Measurements from ENCODE around the gene OR4D9.
"Not testable (repeated sequence)": the region's sequence is repeated elsewhere in the genome, so short reads cannot be mapped to it uniquely, and the experiment has no call there.

The OR4D9 gene

DNA sequence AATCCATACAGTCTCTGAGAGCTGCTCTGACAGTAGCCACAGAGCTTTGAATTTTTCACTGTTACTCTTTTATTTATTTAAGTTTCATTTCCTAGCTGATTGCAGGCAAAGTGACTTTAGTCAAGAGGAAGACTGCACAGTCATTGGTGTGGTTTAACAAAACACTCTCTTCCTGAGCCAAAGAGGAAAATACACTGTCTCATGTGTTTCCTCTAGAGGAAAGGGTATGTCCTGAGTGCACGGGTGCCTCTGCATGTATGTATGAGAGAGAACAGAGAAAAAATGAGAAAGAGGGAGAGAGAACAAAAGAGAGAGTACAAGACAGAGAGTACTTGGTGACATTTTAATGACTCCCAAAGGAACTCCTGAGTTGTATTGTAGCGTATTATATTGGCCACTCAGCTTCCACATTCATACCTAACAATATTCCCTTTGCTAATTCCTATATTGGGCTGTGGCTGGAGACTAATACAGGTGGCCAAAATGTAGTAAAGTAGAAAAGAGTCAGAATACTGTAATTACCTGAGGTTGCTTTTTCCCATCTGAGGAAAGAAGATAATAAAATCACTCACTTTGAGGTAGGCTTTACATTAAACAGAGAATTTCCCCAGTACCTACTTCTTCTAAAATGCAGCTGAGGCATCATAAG is at the start of gene OR4D9:
Gene OR4D9 (plus strand): TSS at position 599 of the 649 bp plus-strand sequence. CDS start 3,374 bp downstream, outside the sequence.
- DNase-seq (ENCODE audit: low spot score): no peak

DNA sequence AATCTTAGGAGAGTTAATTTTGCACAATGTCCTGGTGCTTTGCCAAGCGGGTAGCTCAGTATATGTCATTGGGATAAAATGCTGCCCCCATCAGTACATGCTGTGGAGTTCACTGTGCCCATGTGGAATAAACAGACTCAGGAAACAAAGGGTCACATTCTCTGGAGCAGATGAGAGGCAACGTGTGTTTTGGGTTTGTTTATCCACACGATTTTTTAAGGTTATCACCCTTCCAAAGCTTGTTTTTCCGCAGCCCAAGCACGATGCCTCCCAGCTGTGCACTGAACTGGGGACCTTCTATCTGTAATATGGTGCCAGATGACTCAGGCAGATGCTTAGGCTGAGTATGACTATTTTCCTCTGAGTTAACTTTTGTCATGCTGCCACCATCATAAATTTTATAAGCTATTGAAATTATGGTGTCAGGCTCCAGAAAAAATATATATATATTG is 48.1 kb upstream of the OR4D9 start:
- peak; percentile 51 for DNase-seq (ENCODE audit: low spot score)

DNA sequence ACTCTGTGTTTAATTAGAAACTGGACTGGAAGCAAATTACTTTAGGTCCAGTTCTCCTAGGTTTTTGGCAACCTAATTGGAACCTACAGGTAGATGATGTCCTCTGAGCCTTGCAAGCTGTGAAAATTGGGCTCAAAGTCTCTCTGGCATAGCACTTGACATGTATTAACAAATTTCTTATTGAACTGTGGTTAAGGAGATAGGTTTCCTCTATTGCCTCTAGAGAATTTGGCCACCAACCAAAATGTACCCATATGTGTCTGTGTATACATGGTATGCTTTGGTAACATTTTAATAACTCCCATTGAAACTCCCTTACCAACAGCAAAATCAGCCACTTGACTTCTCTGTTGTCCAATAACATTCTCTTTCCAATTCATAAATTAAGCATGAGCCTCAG is 38.3 kb upstream of the OR4D9 start, which contains the start of gene OR4D10:
Gene OR4D10 (plus strand): TSS at position 301 of the 400 bp plus-strand sequence. CDS start 4,115 bp downstream, outside the sequence.
- DNase-seq (ENCODE audit: low spot score): no peak

DNA sequence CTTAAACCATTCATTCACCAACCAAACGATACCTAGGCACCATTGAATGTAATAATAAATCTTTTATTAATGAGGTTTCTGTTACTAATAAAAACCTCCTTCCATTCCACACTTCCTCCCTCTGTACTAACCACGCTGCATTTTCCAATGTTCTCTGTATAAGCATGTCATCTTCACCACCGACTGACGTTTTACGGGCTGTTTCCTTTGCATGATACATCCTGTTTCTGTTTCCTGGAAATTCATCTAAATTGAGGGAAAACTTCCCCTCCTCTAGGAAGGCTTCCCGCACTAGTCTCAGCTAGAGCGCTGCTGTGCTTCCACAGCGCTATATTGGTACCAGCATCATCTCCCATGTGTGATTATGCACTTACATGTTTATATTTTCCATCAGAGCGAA is 36.2 kb upstream of the OR4D9 start:
- DNase-seq (ENCODE audit: low spot score): no peak

DNA sequence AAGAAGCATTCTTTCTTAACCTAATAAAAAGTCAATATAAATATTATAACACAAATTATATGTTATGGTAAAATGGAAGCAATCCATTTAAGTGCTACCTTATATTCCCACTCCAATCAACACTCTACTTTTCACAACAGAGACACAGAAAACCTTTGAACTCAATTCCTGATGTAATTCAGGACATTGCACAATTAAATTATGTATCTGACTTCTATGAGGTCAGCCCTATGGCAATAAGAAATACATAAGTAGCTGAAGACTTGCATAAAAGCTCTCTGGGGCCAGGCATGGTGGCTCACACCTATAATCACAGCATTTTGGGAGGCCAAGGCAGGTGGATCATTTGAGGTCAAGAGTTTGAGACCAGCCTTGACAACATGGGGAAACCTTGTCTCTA is 31.4 kb upstream of the OR4D9 start:
- no peak for DNase-seq (ENCODE audit: low spot score)

DNA sequence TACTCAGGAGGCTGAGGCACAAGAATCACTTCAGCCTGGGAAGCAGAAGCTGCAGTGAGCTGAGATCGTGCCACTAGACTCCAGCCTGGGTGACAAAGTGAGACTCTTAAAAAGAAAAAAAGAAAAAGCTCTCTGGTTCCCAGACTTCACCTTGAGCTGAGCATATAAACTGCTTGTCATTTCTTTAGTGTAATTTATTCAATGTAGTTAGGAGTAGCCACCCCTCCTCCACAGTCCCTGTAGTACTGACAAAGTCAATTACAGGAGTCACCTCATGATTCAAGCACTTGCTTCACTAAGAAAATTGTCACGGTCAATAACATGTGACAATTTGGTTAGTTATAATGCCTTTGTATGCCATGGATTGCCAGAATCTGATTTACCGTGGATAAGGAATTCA is 31.0 kb upstream of the OR4D9 start:
- no peak for DNase-seq (ENCODE audit: low spot score)

DNA sequence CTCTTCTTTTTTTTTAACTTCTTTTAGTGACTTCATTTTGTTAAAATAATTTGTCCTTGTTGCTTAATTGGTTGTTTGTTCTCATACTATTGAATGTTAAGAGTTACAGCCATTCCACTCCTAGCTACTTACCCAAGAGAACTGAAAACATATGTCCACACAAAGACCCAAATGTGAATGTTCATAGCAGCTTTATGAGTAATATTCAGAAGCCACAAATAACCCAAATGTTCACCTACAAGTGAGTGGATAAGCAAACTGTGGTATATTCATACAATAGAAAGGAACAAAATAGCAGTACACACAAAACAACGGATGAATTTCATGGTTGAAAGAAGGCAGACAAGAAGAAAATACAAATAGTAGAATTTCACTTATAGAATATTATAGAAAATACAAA is 9.4 kb upstream of the OR4D9 start:
- no peak for DNase-seq (ENCODE audit: low spot score)

DNA sequence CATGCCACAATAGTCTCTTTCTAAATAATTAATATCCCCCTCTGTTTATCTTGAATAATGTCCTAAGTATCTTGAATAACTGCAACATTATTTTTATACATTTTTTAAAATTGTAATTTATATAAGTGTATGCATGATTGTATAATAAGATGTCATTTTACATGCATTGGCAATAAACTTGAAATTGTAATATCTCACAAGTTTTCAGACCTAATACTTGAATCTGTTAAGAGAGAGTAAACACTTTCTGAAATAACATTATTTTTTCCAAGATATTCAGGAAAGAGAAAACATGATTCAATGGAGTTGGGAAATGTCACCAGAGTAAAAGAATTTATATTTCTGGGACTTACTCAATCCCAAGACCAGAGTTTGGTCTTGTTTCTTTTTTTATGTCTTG is 8.1 kb upstream of the OR4D9 start, which contains the start of gene OR4D11:
Gene OR4D11 (plus strand): TSS at position 301 of the 400 bp plus-strand sequence. CDS start 0 bp downstream, at position 301.
- DNase-seq (ENCODE audit: low spot score): no peak

DNA sequence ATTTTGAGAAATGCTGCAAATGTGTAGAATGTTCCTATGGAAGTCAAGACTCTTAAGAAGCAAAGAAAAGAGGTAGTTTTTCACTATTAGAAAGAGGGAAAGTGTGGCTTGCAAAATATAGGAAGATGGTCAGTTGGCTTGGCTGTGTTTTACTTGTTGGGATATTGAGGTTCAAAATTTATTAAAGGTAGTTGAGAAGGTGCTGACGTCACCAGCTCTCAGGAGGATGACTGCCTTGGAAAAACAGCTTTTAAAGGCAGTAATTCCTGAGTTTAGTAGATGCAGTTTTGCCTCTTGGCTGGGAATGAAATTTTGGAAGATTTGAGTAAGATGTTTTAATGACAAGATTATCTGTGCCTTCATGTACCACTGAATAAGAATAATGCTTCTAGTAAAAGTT is 336 bp downstream of the OR4D9 start:
- DNase-seq (ENCODE audit: low spot score): no peak

DNA sequence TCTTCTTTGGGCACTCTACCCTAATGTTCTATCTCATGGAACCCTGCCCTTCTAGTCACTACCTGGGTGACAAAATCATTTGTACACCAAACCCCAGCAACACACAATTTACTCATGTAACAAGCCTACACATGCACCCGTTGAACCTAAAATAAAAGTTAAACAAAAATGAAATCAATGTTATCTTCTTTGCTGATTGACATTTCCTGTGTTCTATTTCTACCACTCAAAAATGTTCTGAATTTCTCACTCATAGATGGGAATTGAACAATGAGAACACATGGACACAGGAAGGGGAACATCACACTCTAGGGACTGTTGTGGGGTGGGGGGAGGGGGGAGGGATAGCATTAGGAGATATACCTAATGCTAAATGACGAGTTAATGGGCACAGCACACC is 8.8 kb downstream of the OR4D9 start:
- not testable (repeated sequence) for DNase-seq (ENCODE audit: low spot score)

DNA sequence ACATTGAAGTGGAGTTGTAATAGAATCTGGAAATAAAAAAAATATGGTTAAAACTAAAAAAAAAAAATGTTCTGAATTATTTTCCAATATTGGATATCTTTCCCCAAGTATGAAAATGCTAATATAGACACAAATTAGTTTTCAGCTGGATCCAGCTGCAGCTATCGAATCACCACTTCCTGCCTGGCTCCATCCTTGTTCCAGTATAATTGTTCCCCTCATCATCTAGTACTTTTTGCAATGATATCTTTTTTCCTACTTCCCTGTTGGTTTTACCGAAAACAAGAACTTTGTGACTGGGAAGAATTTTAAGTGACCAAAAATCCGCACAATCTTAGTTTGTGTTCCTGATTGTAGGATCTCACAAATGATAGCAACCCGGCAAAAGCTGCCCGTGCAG is 9.4 kb downstream of the OR4D9 start:
- no peak for DNase-seq (ENCODE audit: low spot score)

DNA sequence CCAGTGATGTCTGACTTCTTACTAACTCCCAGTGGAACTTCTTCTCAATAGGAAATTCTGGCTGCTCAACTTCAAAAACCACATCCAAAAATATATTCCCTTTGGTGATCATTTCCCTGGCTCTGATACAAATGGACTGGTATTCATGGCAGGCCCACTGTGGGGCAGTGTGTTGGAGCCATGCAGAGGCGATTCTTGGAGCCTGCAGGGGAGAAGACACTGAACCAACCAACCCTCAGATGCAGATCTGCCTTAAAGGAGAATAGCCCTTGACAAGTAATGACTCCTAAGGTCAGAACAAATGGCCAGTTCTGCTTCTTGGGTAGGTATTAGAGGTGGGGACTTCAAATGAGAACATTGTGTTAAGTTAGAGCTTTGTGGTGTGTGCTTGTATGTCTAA is 12.2 kb downstream of the OR4D9 start:
- DNase-seq (ENCODE audit: low spot score): peak; percentile 22

DNA sequence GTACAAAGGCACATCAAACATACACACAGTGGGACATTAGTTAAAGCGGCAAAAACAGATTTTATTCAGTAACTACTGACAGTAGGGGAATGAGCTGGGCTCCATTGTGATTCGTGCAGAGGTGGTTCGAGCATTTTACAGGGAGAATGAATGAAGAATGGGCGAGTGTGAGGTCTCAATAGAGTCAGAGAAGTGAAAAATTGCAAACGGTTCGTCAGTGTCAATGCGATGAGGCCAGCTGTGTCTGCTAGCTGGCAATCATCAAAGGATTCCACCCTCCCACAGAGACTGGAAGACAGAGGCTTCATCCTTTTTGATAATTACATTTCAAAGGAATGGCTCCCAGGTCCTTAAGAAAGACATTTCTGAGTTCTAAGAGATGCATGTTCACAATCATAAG is 17.4 kb downstream of the OR4D9 start:
- DNase-seq (ENCODE audit: low spot score): no peak

DNA sequence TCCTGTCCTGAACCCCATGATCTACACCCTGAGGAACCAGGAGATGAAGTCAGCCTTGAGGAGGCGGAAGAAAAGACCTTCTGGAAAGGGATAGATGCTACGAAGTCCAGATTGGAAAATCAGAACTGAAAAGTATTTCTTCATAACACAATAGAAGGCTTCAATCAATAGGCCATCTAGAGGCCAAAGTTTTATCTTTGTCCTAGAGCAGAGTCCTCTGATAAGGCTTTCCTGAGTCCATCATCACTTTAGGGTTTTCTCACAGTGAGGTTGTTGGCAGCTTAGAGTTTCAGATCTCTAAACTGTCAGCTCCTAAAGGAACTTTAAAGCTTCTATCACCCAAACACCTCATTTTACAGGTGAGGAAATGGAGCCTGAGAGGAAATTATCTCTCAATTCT is 21.3 kb downstream of the OR4D9 start:
- no peak for DNase-seq (ENCODE audit: low spot score)

DNA sequence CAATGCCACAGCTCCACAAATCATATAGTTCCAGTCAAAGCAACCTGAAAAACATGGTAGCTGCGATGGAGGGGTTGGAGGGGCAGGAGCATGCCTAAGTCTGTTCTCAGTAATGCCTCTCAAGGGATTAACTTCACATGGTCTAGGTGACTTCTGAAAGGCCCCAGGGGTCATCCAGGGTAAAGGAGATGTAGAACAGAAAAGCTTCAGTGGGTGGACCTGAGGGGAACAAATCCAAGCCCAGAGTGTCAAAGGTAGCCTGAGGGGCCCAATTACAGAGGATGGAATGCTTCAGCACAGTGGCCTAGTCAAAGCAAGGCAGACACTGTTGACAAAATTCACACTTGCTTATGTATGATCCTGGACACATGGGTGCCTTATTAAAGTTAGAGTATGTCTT is 23.3 kb downstream of the OR4D9 start:
- DNase-seq (ENCODE audit: low spot score): no peak

DNA sequence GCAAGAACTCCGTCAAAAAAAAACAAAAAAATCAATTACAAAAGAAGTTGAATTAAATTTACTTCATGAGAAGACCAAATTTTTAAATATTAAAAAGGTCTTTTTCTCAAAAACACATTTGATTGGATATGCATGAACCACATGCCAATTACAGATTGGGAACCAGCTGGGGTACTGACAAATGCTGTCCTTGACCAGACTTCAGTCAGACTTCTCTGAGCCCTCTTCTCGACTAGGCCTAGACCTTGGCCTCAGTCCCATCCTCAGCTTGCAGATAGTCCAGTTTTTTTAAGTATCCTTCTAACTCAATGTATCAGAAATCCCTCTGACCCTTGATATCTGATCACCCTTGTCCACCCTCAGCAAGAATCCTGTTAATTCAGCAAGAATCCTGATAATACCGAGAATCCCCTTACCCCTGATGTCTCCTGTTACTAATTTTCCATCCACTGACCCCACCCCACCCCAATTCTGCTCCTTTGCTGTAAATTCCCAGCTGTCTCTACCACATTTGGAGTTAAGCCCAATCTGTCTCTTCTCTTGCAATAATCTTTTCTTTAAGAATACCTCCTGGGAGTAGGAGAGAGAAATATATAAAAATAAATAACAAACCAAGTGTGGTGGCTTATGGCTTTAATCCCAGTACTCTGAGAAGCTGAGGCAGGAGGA is 30.9 kb downstream of the OR4D9 start:
- no peak for DNase-seq (ENCODE audit: low spot score)

DNA sequence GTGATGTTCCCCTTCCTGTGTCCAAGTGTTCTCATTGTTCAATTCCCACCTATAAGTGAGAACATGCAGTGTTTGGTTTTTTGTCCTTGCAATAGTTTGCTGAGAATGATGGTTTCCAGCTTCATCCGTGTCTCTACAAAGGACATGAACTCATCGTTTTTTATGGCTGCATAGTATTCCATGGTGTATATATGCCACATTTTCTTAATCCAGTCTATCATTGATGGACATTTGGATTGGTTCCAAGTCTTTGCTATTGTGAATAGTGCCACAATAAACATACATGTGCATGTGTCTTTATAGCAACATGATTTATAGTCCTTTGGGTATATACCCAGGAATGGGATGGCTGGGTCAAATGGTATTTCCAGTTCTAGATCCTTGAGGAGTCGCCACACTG is 32.4 kb downstream of the OR4D9 start:
- not testable (repeated sequence) for DNase-seq (ENCODE audit: low spot score)

DNA sequence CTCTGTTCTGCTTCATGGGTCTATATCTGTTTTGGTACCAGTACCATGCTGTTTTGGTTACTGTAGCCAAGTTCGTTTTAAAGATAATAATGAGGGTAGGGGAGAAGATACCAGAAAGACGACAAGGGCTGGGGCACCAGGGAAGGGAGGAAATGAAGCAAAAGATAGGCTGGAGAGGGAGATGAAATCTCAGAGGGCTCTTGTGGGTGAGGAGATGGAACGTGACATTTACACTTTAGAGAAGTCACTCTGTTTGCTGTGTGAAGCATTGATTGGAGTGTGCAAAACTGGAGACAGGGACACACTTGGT is 33.5 kb downstream of the OR4D9 start:
- no peak for DNase-seq (ENCODE audit: low spot score)

DNA sequence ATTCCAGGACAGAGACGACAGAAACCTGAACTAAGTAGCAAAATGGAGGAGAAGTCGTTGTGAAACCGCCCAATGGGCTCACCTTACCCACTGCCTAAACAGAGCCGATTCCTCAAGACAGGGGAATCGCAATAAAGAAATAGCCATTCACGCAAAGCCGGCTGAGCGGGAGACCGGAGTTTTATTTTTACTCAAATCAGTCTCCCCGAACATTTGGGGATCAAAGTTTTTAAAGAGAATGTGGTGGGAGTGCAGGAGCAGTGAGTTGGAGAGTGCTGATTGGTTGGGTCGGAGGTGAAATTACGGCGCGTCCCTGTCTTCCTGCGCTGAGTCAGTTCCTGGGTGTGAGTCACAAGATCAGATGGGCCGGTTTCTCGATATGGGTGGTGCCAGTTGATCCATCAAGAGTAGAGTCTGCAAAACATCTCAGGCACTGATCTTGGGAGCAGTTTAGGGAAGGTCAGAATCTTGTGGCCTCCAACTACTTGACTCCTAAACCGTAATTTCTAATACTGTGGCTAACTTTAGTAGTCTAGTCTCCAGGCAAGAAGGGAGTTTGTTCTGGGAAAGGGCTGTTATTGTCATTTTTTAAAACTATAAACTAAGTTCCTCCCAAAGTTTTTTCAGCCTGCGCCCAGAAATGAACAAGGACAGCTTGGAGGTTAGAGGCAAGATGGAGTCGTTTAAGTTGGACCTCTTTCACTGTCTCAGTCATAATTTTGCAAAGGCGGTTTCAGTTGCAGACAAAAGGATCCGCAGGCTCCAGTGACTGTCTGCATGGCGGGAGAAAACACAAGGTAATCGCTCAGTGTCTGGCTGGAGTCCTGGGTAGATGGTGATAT is 34.1 kb downstream of the OR4D9 start:
- DNase-seq (ENCODE audit: low spot score): peak; percentile 99

DNA sequence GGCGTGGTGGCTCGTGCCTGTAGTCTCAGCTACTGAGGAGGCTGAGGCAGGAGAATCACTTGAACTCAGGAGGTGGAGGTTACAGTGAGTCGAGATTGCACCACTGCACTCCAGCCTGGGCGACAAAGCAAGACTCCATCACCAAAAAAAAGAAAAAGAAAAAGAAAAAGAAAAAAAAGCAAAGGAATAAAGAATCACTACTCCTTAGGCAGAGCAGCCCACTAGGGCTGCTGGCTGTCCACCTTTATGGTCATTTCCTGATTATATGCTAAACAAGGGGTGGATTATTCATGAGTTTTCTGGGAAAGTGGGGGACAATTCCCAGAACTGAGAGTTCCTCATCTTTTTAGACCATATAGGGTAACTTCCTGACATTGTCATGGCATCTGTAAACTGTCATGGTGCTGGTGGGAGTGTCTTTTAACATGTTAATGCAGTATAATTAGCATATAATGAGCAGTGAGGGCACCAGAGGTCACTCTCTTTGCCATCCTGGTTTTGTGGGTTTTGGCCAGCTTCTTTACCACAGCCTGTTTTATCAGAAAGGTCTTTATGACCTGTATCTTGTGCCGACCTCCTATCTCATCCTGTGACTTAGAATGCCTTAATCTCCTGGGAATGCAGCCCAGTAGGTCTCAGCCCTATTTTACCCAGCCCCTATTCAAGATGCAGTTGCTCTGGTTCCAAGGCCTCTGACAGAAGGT is 36.4 kb downstream of the OR4D9 start:
- DNase-seq (ENCODE audit: low spot score): peak; percentile 92

DNA sequence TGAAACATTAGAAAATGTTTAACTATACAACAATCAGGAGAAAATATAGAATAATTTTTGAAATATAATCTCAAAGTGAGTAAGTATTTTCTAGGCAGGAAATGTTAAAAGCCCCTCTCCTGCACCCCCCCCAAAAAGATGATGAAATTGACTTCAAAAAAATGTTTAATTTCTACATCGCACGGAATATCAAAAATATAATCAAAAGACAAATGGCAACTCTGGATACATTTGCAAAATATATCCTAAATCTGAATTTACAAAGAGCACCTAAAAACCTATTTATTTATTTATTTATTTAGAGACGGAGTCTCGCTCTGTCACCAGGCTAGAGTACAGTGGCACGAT is 36.9 kb downstream of the OR4D9 start:
- no peak for DNase-seq (ENCODE audit: low spot score)

DNA sequence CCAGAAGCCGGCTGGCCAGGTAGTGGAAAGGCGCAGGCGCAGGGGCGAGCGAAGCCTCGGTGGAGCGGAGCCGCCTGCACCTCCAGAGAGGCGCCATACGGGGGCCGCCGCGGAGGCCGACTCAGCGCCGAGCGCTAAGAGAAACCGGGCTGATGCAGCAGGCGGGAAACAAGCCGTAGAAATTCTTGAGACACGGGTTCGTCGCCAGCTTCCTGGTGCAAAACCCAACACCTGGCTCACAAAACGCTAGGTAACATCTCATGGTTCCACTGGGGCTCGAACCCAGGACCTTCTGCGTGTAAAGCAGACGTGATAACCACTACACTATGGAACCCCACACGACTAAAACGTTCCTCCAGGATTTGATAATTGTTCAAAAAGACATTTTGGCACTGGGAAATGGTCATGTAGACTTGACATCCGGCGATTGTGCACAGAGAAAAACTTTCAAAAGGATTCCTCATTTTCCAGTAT is 39.1 kb downstream of the OR4D9 start:
- DNase-seq (ENCODE audit: low spot score): peak; percentile 95

All from RKO (cell line).